Neuron (in vitro differentiated cells): ENCODE measurements around the gene ROR1.
"Not testable (repeated sequence)": the region's sequence is repeated elsewhere in the genome, so short reads cannot be mapped to it uniquely, and the experiment has no call there.

Source experiments
- H2AFZ ChIP-seq: one replicate; pipeline ENCODE4 v1.6.1; 2013; ENCODE audit warnings: low read depth, mild to moderate bottlenecking, inconsistent platforms, low read length, moderate library complexity
- H3K27me3 ChIP-seq: one replicate; pipeline ENCODE4 v1.6.1; 2013; ENCODE audit warnings: low read length; ENCODE audit not compliant: insufficient read depth
- H3K36me3 ChIP-seq: one replicate; pipeline ENCODE4 v1.6.1; 2013; ENCODE audit warnings: low read length; ENCODE audit not compliant: insufficient read depth
- H3K4me1 ChIP-seq: one replicate; pipeline ENCODE4 v1.6.1; 2013; ENCODE audit warnings: low read length; ENCODE audit not compliant: insufficient read depth
- H3K4me3 ChIP-seq: 2 replicates; pipeline ENCODE4 v1.5.1; 2013; ENCODE audit warnings: mild to moderate bottlenecking, low read length, moderate library complexity
- H3K9me3 ChIP-seq: one replicate; pipeline ENCODE4 v1.6.1; 2013; ENCODE audit warnings: low read length

Gene ROR1

GRCh38 chr1:63824451-63824850, 50.6 kb downstream of the ROR1 start:
- Histone ChIP-seq H3K27me3 (no peaks in the 10 kb centered on the region), H3K4me1 (no peaks in the 10 kb centered on the region), H3K36me3 (no peaks in the 10 kb centered on the region), H2AFZ (no peak overlapping the region), H3K4me3 (no peak overlapping the region), H3K9me3 (no peaks in the 10 kb centered on the region)

DNA sequence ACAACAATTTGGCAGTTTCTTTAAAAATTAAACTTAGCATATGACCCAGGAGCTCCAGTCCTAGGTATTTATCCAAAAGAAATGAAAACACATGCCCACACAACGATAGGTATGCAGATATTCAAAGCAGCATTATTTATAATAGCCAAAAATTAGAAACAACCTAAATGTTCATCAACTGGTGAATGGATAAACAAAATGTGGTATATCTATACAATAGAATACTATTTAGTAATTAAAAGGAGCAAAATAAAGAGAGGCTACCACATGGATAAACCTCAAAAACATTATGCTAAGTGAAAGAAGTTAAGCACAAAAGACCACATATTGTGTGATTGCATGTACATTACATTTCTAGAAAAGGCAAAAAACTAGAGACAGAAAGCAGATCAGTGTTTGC, 51.3 kb downstream of the ROR1 start:
- no peaks in the 10 kb centered on the region for H3K9me3 ChIP-seq

DNA sequence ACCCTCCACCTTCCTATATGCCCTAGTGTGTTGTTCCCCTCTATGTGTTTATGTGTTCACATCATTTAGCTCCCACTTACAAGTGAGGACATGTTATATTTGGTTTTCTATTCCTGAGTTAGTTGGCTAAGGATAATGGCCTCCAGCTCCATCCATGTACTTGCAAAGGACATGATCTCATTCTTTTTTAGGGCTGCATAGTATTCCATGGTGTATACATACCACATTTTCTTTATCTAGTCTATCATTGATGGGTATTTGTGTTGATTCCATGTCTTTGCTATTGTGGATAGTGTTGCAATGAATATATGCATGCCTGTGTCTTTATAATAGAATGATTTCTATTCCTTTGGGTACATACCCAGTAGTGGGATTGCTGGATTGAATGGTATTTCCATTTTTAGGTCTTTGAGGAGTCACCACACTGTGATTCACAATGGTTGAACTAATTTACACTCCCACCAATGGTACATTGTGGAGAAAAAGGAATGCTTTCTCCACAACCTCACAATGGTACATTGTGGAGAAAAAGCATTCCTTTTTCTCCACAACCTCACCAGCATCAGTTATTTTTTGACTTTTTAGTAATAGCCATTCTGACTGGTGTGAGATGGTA, 52.5 kb downstream of the ROR1 start:
- not testable (repeated sequence) for H3K4me3 ChIP-seq, H3K4me1 ChIP-seq, H2AFZ ChIP-seq, H3K36me3 ChIP-seq, H3K9me3 ChIP-seq, H3K27me3 ChIP-seq

More for the DNA sequence above, 51.3 kb downstream of the ROR1 start:
- no peaks in the 10 kb centered on the region for H3K36me3 ChIP-seq
- H3K4me1 ChIP-seq = no peaks in the 10 kb centered on the region
- no peaks in the 10 kb centered on the region for H3K27me3 ChIP-seq
- no peak overlapping the region for H3K4me3 ChIP-seq
- no peak overlapping the region for H2AFZ ChIP-seq

DNA sequence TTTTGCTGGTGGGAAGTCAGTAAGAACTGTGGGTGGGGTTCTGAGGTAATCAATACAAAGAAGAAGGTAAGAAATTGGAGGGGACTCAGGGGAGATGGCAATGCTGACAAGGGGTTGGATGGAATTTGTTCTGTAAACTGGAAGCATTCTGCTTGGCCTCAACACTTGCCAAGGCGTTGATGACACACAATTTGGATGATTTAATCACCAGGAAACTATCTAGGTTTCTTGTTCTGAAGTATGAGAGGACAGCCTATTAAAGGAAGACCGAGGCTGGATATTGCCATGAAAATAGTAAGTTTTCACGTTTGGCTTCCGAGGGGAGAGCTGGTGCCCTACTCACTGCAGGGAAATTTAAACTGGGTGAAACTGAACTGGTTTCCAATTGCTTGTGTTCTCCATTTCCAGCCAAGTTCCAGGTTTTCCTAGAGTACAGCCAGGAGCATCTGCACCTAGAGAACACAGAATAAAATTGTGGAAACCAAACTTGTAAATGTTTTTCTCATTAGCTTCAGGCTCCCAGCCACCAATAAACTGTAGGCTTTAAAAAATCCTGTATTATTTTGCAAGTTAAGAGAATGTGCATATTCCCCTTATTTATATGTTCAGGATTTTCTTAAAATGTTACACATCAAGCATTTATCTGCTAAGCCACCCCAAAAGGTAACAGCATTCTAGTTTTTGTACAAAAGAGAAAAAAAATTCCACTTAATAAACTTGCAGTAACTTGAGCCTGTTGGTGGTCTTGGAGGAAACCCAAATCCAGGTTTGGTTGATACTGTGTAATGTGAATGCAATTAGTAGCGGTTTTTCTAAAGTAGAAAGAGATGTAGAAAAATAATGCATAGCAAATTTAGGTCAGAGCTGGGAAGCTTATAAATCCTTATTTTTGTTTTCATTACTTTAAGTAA, 53.8 kb downstream of the ROR1 start:
- H3K4me3 ChIP-seq = no peak overlapping the region
- H3K36me3 ChIP-seq = no peaks in the 10 kb centered on the region
- no peaks in the 10 kb centered on the region for H3K27me3 ChIP-seq
- no peaks in the 10 kb centered on the region for H3K9me3 ChIP-seq
- H2AFZ ChIP-seq = no peak overlapping the region
- no peaks in the 10 kb centered on the region for H3K4me1 ChIP-seq

DNA sequence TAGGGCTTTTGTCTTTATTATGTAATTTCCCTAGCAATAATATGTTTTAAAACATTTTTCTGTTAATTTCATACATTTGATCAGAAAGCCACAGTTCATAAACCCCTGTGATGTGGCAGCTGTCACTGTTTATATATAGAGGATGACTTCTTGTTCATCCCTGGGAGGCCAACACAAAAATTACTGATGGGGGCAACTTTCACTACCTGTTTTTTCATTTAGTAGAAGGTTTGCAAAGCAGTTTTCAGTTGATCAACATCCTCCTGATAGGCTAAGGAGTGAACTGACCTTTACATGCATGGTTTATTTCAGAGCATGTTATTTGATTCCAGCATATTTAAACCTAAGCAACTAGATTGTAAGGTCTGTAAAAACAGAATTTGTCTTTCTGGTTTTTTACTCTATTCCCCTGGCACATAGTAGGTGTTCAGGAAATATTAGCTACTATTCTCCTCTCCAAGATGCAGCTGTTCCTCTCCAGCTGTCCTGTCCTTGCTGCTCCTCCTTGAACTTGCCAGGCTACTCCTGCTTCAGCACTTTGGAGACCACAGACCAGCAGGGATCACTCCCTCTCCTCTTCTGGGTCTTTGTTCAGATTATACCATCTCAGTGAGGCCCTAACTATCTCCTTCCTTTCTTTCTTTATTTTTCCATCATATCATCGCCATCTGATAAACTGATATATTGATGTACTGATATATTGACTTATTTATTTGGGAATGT, 54.7 kb downstream of the ROR1 start:
- H3K36me3 ChIP-seq = no peaks in the 10 kb centered on the region
- no peaks in the 10 kb centered on the region for H3K9me3 ChIP-seq
- H3K27me3 ChIP-seq = no peaks in the 10 kb centered on the region
- H3K4me1 ChIP-seq = no peaks in the 10 kb centered on the region
- no peak overlapping the region for H2AFZ ChIP-seq
- no peak overlapping the region for H3K4me3 ChIP-seq

- no peaks in the 10 kb centered on the region for H3K9me3 ChIP-seq
- no peak overlapping the region for H3K4me3 ChIP-seq
- no peaks in the 10 kb centered on the region for H3K36me3 ChIP-seq
- H2AFZ ChIP-seq = no peak overlapping the region
- no peaks in the 10 kb centered on the region for H3K4me1 ChIP-seq
- no peaks in the 10 kb centered on the region for H3K27me3 ChIP-seq
These were observed 55.8 kb downstream of the ROR1 start for GRCh38 chr1:63829349-63830327.

- H3K36me3 ChIP-seq = no peaks in the 10 kb centered on the region
- no peaks in the 10 kb centered on the region for H3K27me3 ChIP-seq
These were observed 57.6 kb downstream of the ROR1 start for GRCh38 chr1:63831409-63831808.

DNA sequence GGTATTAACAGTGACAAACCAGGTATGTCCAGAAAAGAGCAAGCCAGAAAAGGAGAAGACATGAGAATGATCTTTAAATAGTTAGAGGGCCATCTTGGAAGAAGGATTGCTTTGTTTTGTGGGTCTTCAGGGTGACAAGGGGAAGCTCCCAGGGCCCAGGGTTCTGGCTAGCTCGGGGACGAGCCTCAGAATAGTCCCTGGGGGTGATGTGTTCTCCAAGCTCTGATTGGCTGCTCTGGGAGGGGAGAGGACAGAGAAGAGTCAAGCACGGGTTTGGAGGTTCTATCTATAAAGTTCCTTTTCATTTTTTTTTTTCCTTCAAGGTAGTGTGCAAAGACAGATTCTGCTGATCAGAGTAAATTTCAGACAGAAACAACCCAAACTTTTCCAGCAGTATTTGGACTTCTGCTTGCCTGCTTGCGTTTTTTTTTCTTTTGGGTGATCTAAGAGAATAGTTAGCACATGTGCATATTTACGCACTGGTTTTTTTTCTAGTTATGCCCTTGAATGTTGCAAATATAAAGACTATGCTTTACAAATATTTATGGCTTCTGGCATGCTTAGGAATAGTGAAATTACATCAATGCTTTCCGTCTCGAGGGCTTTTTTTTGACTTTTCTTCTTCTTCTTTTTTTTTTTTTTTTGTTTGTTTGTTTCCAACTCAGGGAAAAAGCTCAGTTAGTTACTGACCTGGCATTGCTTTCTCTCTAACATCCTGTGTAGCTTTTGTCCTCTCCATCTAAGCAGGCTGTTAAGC, 59.7 kb downstream of the ROR1 start:
- Histone ChIP-seq H3K4me1 (peaks cover 6% of the 10 kb centered on the region), H3K36me3 (no peaks in the 10 kb centered on the region), H3K4me3 (no peak overlapping the region), H3K27me3 (no peaks in the 10 kb centered on the region), H2AFZ (no peak overlapping the region), H3K9me3 (no peaks in the 10 kb centered on the region)

More at GRCh38 chr1:63831409-63831808, 57.6 kb downstream of the ROR1 start:
- Histone ChIP-seq H2AFZ (no peak overlapping the region), H3K4me3 (no peak overlapping the region), H3K4me1 (no peaks in the 10 kb centered on the region), H3K9me3 (no peaks in the 10 kb centered on the region)

- no peak overlapping the region for H3K4me3 ChIP-seq
- H3K4me1 ChIP-seq = peaks cover 6% of the 10 kb centered on the region
- no peaks in the 10 kb centered on the region for H3K36me3 ChIP-seq
- H2AFZ ChIP-seq = no peak overlapping the region
- no peaks in the 10 kb centered on the region for H3K9me3 ChIP-seq
- H3K27me3 ChIP-seq = no peaks in the 10 kb centered on the region
These were observed 61.3 kb downstream of the ROR1 start for GRCh38 chr1:63835128-63835527.

DNA sequence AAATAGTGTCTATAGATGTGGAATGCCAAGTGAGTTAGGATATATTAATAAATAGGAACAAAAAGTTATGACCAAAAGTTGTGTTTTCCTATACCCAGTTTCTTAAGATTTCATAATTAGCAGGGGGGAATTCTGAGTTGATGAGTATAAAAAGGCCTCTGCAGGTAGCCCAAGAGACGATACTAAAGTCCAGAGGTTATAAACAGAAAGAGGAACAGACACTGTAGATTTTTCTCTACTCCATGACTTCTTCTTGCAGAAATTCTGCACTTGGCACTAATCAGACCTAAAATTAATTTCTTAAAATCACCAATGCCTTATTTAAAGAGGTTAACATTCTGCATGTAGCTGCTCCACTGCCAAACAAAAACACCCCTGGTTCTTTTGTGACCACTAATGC, 62.6 kb downstream of the ROR1 start:
- no peaks in the 10 kb centered on the region for H3K36me3 ChIP-seq
- no peaks in the 10 kb centered on the region for H3K27me3 ChIP-seq
- H3K4me1 ChIP-seq = peaks cover 6% of the 10 kb centered on the region
- no peak overlapping the region for H2AFZ ChIP-seq
- no peaks in the 10 kb centered on the region for H3K9me3 ChIP-seq
- no peak overlapping the region for H3K4me3 ChIP-seq

DNA sequence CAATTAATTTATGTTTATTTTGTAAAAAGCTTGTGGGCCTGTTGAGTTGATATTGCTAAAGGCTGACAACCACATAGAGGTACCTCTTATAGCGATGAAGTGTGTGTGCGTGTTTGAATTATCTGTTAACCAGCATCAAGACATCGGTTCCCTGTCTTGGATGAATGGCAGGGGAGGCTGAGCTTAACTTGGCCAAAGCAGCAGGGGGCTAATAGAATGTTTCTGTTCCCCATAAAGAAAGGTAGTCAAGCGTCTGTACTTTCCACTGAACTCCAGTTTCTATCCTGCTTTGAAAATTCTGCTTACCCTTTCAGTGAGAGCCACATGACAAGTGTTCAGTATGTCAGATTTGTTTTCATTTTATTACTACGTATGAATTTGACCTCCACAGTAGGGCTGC, 63.0 kb downstream of the ROR1 start:
- Histone ChIP-seq H3K9me3 (no peaks in the 10 kb centered on the region), H2AFZ (no peak overlapping the region), H3K4me3 (no peak overlapping the region), H3K4me1 (peaks cover 6% of the 10 kb centered on the region), H3K27me3 (no peaks in the 10 kb centered on the region), H3K36me3 (no peaks in the 10 kb centered on the region)

- no peaks in the 10 kb centered on the region for H3K9me3 ChIP-seq
- no peak overlapping the region for H2AFZ ChIP-seq
- no peak overlapping the region for H3K4me3 ChIP-seq
- H3K27me3 ChIP-seq = no peaks in the 10 kb centered on the region
- H3K36me3 ChIP-seq = no peaks in the 10 kb centered on the region
- H3K4me1 ChIP-seq = peaks cover 7% of the 10 kb centered on the region
These were observed 69.2 kb downstream of the ROR1 start for GRCh38 chr1:63843010-63843409.
